A673 (cell line): Measurements from ENCODE around the gene ANKHD1.
"Not testable (repeated sequence)": the region's sequence is repeated elsewhere in the genome, so short reads cannot be mapped to it uniquely, and the experiment has no call there.

Experiments used
- CTCF ChIP-seq: fragments of 300-800, 200-600 bp; sonication (generic); conservative IDR thresholded peaks from 2 replicates; pipeline ENCODE4 v1.5.1; 2017; ENCODE audit warnings: low read depth, mild to moderate bottlenecking, antibody characterized with exemption, low read length, moderate library complexity, mixed read lengths
- EZH2 ChIP-seq: fragments of 200-600 bp; sonication (generic); IDR thresholded peaks from 2 replicates; pipeline ENCODE4 v1.6.1; 2017; ENCODE audit warnings: borderline replicate concordance, low read depth, mild to moderate bottlenecking, mixed read lengths, antibody characterized with exemption, low read length; ENCODE audit not compliant: poor library complexity, severe bottlenecking

GRCh38 chr5:140488141-140488540 lies 86.5 kb downstream of the ANKHD1 start:
- TF ChIP-seq CTCF, EZH2: not testable (repeated sequence)
